Tibial nerve (tissue), 4 donors: Measurements from ENCODE around the gene C10orf62. TPM values are rescaled to one million over a fixed set of nuclear protein-coding genes. Genes with fewer than 3 reads are reported as not detected.

ENCODE experiments used
- DNase-seq, 2 donors: peaks; one replicate each; pipeline ENCODE4 v3.0.0-alpha.2; 2019; ENCODE audit warnings: low spot score in 2 of 2
- H3K27ac ChIP-seq, 4 donors: fragments of 200-600 bp; sonication (generic) in 3 of 4; one replicate each; pipeline ENCODE4 v1.5.1; 2017 to 2019; ENCODE audit warnings: mild to moderate bottlenecking in 1 of 4
- H3K27me3 ChIP-seq, 2 donors: fragments of 200-600 bp; sonication (generic) in 1 of 2; one replicate each; pipeline versions ENCODE4 v1.5.1 to v1.6.0; 2017 to 2019
- H3K36me3 ChIP-seq, 3 donors: fragments of 200-600 bp; sonication (generic); one replicate each; pipeline ENCODE4 v1.5.1; 2018 to 2019
- H3K4me1 ChIP-seq, 4 donors: fragments of 200-600 bp; sonication (generic) in 3 of 4; one replicate each; pipeline ENCODE4 v1.5.1; 2017 to 2019
- H3K4me3 ChIP-seq, 4 donors: fragments of 200-600 bp; sonication (generic) in 3 of 4; one replicate each; pipeline ENCODE4 v1.5.1; 2017 to 2019; ENCODE audit warnings: mild to moderate bottlenecking in 1 of 4, moderate library complexity in 1 of 4
- H3K9me3 ChIP-seq, 4 donors: fragments of 200-600 bp; sonication (generic) in 3 of 4; one replicate each; pipeline ENCODE4 v1.5.1; 2017 to 2019
- EP300 ChIP-seq, 2 donors: sonication (generic); formaldehyde crosslinking; IDR thresholded peaks; one replicate each; pipeline ENCODE4 v1.6.1; 2017; ENCODE audit warnings: antibody characterized with exemption in 2 of 2, mild to moderate bottlenecking in 1 of 2
- POLR2A ChIP-seq, 2 donors: fragments of 450-650 bp; IDR thresholded peaks; one replicate each; pipeline ENCODE4 v1.6.1; 2017; ENCODE audit warnings: antibody characterized with exemption in 2 of 2, mild to moderate bottlenecking in 2 of 2, moderate library complexity in 2 of 2
- WGBS, 2 donors: methylation state at CpG; one replicate each; pipeline ENCODE4 v1.1.5; 2018; 5-methylcytosine and 5-hydroxymethylcytosine counted together
- total RNA-seq, 4 donors: library from RNA; depleted of rRNA; stranded (reverse); fragments of >200 nt; gene quantifications; one replicate each; pipeline ENCODE4 v1.1.0, GENCODE V29; 2016
- TF ChIP-seq, protein P1 (sequence below), 5 experiments: fragments of 200-600 bp in 3 of 5; fragments of 450-650 bp in 2 of 5; sonication (generic) in 3 of 5; IDR thresholded peaks; one replicate each; pipeline ENCODE4 v1.5.1; 2016 to 2019; ENCODE audit warnings: antibody characterized with exemption in 5 of 5, mild to moderate bottlenecking in 3 of 5, moderate library complexity in 2 of 5

The C10orf62 gene
- total RNA-seq, 4 donors from 2014 or later: 1.1 to 1.7 (median 1.2) TPM

DNA sequence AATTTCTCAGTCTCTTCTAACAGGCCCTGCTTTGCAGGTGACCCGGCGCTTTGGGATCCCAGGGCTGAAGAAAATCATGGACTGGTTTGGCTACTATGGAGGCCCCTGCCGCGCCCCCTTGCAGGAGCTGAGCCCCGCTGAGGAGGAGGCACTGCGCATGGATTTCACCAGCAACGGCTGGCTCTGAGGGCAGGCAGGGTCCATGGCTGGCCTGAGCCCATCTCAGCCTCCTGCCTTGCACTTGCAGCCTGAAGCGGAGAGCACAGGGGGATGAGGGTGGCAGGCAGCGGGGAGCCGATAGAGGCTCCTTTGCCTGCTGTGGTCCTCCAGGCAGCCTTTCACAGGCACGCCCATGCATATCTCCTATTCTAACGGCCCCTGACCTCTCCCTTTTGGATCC lies 22.0 kb downstream of the C10orf62 start:
- no peak overlapping the region for H3K4me3 ChIP-seq
- H3K9me3 ChIP-seq: no peaks in the 10 kb centered on the region
- WGBS, 2 donors: 83 to 85% methylated on average over 12 of the region's 12 CpGs
- no peak for DNase-seq
- no peaks in the 10 kb centered on the region for H3K27me3 ChIP-seq
- peaks cover 0 to 4% (median 0%) of the 10 kb centered on the region in 4 donors for H3K4me1 ChIP-seq
- H3K36me3 ChIP-seq: peaks cover 0 to 27% (median 0%) of the 10 kb centered on the region in 3 donors
- H3K27ac ChIP-seq: no peak overlapping the region
- TF ChIP-seq, protein P1, sequence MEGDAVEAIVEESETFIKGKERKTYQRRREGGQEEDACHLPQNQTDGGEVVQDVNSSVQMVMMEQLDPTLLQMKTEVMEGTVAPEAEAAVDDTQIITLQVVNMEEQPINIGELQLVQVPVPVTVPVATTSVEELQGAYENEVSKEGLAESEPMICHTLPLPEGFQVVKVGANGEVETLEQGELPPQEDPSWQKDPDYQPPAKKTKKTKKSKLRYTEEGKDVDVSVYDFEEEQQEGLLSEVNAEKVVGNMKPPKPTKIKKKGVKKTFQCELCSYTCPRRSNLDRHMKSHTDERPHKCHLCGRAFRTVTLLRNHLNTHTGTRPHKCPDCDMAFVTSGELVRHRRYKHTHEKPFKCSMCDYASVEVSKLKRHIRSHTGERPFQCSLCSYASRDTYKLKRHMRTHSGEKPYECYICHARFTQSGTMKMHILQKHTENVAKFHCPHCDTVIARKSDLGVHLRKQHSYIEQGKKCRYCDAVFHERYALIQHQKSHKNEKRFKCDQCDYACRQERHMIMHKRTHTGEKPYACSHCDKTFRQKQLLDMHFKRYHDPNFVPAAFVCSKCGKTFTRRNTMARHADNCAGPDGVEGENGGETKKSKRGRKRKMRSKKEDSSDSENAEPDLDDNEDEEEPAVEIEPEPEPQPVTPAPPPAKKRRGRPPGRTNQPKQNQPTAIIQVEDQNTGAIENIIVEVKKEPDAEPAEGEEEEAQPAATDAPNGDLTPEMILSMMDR (IDR thresholded peaks at IDR 0.05): no peak
- TF ChIP-seq EP300 (IDR thresholded peaks at IDR 0.05) (no peak), POLR2A (IDR thresholded peaks at IDR 0.05) (no peak)

GRCh38 chr10:97612386-97612785 lies 22.9 kb downstream of the C10orf62 start:
- H3K4me1 ChIP-seq: peaks cover 0 to 4% (median 0%) of the 10 kb centered on the region in 4 donors
- H3K27me3 ChIP-seq: no peaks in the 10 kb centered on the region
- peak in 1 of 2 donors; percentile 17 for DNase-seq
- WGBS, 2 donors: 13 to 29% methylated on average over 2 of the region's 2 CpGs
- TF ChIP-seq EP300 (IDR thresholded peaks at IDR 0.05): no peak
- no peak for TF ChIP-seq POLR2A (IDR thresholded peaks at IDR 0.05)
- TF ChIP-seq, protein P1 (IDR thresholded peaks at IDR 0.05): peak; percentile 5 to 63 (median 19)
- H3K36me3 ChIP-seq: peaks cover 0 to 33% (median 0%) of the 10 kb centered on the region in 3 donors
- no peak overlapping the region for H3K27ac ChIP-seq
- no peak overlapping the region for H3K4me3 ChIP-seq
- H3K9me3 ChIP-seq: no peaks in the 10 kb centered on the region

DNA sequence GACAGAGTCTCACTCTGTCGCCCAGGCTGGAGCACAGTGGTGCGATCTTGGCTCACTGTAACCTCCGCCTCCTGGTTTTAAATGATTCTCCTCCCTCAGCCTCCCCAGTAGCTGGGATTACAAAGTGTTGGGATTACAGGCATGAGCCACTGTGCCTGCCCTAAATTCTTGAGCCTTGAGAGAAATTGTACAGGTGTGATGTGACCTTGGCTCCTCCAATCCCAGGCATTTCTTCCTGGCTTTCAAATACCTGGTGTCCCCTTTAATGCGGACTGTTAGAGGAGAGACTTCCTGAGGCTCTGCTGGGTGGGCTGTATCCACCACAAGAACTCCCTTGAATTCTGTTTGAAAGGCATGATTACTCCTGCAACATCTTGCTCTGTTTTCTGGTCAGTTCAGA lies 28.8 kb downstream of the C10orf62 start:
- Histone ChIP-seq H3K4me1 (no peaks in the 10 kb centered on the region), H3K36me3 (peaks cover 0 to 50% (median 0%) of the 10 kb centered on the region in 3 donors), H3K9me3 (no peaks in the 10 kb centered on the region), H3K4me3 (no peak overlapping the region), H3K27ac (no peak overlapping the region), H3K27me3 (no peaks in the 10 kb centered on the region)
- DNase-seq: no peak
- WGBS, 2 donors: 91 to 93% methylated on average over 4 of the region's 4 CpGs
- TF ChIP-seq, protein P1 (IDR thresholded peaks at IDR 0.05): no peak
- TF ChIP-seq EP300 (IDR thresholded peaks at IDR 0.05): no peak
- TF ChIP-seq POLR2A (IDR thresholded peaks at IDR 0.05): no peak

- Histone ChIP-seq H3K9me3 (no peaks in the 10 kb centered on the region), H3K4me1 (no peaks in the 10 kb centered on the region), H3K4me3 (no peak overlapping the region), H3K27me3 (no peaks in the 10 kb centered on the region), H3K36me3 (peaks cover 0 to 49% (median 0%) of the 10 kb centered on the region in 3 donors), H3K27ac (no peak overlapping the region)
- DNase-seq: no peak
- 97% methylated on average over 4 of the region's 4 CpGs for WGBS, 2 donors
- no peak for TF ChIP-seq POLR2A (IDR thresholded peaks at IDR 0.05)
- TF ChIP-seq, protein P1 (IDR thresholded peaks at IDR 0.05): no peak
- no peak for TF ChIP-seq EP300 (IDR thresholded peaks at IDR 0.05)
Measured at GRCh38 chr10:97618733-97619132, 29.2 kb downstream of the C10orf62 start.

- 82 to 83% methylated on average over 1 of the region's 1 CpG for WGBS, 2 donors
- no peak overlapping the region for H3K4me3 ChIP-seq
- H3K4me1 ChIP-seq: no peaks in the 10 kb centered on the region
- no peak for DNase-seq
- no peaks in the 10 kb centered on the region for H3K9me3 ChIP-seq
- H3K36me3 ChIP-seq: peaks cover 0 to 12% (median 0%) of the 10 kb centered on the region in 3 donors
- no peaks in the 10 kb centered on the region for H3K27me3 ChIP-seq
- no peak for TF ChIP-seq EP300 (IDR thresholded peaks at IDR 0.05)
- TF ChIP-seq POLR2A (IDR thresholded peaks at IDR 0.05): no peak
- TF ChIP-seq, protein P1 (IDR thresholded peaks at IDR 0.05): no peak
- H3K27ac ChIP-seq: no peak overlapping the region
Measured at GRCh38 chr10:97623277-97623676, 33.8 kb downstream of the C10orf62 start.
